Breast epithelium (tissue), 4 donors: Measurements from ENCODE around the gene ULK1. TPM values are rescaled to one million over a fixed set of nuclear protein-coding genes. Genes with fewer than 3 reads are reported as not detected.

Experiments
- DNase-seq, 2 donors: peaks; one replicate each; pipeline ENCODE4 v3.0.0-alpha.2; 2019; ENCODE audit warnings: low spot score in 2 of 2
- H3K27ac ChIP-seq, 2 donors: fragments of 200-600 bp; sonication (generic) in 1 of 2; one replicate each; pipeline ENCODE4 v1.5.1; 2016 to 2019; ENCODE audit warnings: mild to moderate bottlenecking in 1 of 2
- H3K27me3 ChIP-seq, 2 donors: fragments of 200-600 bp; sonication (generic) in 1 of 2; one replicate each; pipeline versions ENCODE4 v1.5.1 to v1.6.0; 2017 to 2019; ENCODE audit warnings: control low read depth in 1 of 2, mild to moderate bottlenecking in 1 of 2
- H3K36me3 ChIP-seq: fragments of 200-600 bp; one replicate; pipeline ENCODE4 v1.5.1; 2019
- H3K4me1 ChIP-seq, 2 donors: fragments of 200-600 bp; sonication (generic); one replicate each; pipeline ENCODE4 v1.5.1; 2016 to 2019; ENCODE audit warnings: control low read depth in 1 of 2
- H3K4me3 ChIP-seq, 3 donors: fragments of 200-600 bp; sonication (generic); 1 replicate in 2 of 3; 2 replicates in 1 of 3; pipeline ENCODE4 v1.5.1; 2016 to 2019; ENCODE audit warnings: mild to moderate bottlenecking in 3 of 3, moderate library complexity in 2 of 3
- H3K9me3 ChIP-seq, 2 donors: fragments of 200-600 bp; sonication (generic) in 1 of 2; one replicate each; pipeline ENCODE4 v1.5.1; 2016 to 2019; ENCODE audit warnings: control low read depth in 1 of 2
- POLR2A ChIP-seq: fragments of 450-650 bp; IDR thresholded peaks from one replicate; pipeline ENCODE4 v1.6.1; 2016; ENCODE audit warnings: antibody characterized with exemption, mild to moderate bottlenecking, moderate library complexity
- POLR2AphosphoS5 ChIP-seq, 3 donors: sonication (generic); formaldehyde crosslinking; IDR thresholded peaks; one replicate each; pipeline ENCODE4 v1.6.1; 2017; ENCODE audit warnings: antibody characterized with exemption in 3 of 3
- intact Hi-C: fragments of 100-400 bp; cut with DNase I; formaldehyde crosslinking; loops from one replicate; pipeline ENCODE4 v1.15.1; 2023; ENCODE audit warnings: low total_unique reads
- total RNA-seq, 3 donors: library from RNA; depleted of rRNA; stranded (reverse); fragments of >200 nt; gene quantifications; one replicate each; pipeline ENCODE4 v1.1.0, GENCODE V29; 2016
- TF ChIP-seq, protein P1 (sequence below), 3 donors: fragments of 450-650 bp; IDR thresholded peaks; one replicate each; pipeline ENCODE4 v1.5.1; 2016 to 2017; ENCODE audit warnings: antibody characterized with exemption in 3 of 3, mild to moderate bottlenecking in 3 of 3, moderate library complexity in 3 of 3

Gene ULK1
- total RNA-seq, 3 donors from 2014 or later: 14.8 to 18.6 (median 17.0) TPM

DNA sequence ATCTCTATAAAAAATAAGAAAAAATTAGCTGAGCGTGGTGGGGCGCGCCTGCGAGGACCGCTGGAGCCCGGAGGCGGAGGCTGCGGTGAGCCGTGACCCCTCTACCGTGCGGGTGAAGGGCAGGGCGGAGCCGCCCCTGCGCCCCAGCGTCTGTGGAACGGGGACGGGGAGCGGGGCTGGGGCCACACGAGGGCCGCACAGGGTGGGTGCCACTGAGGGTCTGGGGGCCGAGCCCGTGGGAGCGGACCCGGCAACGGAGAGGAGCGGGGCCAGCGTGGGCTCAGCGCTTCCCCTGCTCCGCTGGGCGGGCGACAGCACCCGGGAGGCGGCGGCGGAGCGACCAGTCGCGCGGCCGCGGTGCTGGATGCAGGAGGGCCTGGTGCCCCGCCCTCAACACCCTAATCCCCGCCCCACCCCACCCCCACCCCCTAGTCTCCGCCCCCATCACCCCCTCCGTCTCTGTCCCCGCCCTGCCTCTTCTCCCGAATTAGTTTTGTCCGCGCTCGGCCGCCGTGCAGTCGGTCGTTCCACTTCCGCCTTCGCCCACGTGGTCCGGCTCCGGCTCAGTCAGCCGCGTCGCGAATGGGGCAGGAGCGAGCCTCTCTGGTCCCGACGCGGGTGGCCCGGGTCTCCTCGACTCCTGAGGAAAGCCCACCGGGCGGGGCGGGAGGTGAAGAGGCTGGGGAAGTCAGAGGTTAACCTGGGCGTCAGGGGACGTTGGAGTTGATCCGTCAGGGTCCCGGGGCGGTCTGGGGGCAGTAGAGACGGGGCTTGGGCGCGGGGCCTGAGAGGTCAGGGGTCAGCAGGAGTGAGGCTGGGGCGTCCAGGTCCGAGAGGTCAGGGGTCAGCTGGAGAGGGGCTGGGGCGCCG is 34.5 kb downstream of the ULK1 start, which contains the start of gene PUS1:
PUS1 (plus strand) TSS at position 566 of the 870 bp plus-strand sequence. CDS start 447 bp downstream, outside the sequence.
- Histone ChIP-seq H3K27me3 (no peaks in the 10 kb centered on the region), H3K27ac (peak within 1 kb of the TSS; percentile 64 to 81), H3K4me3 (peak within 1 kb of the TSS; percentile 64 to 81 (median 74)), H3K9me3 (no peaks in the 10 kb centered on the region), H3K4me1 (peaks cover 0 to 11% of the 10 kb centered on the region in 2 donors), H3K36me3 (no peaks in the 10 kb centered on the region)
- peak; percentile 68 to 87 (median 78) for TF ChIP-seq POLR2AphosphoS5 (IDR thresholded peaks at IDR 0.05)
- TF ChIP-seq, protein P1, sequence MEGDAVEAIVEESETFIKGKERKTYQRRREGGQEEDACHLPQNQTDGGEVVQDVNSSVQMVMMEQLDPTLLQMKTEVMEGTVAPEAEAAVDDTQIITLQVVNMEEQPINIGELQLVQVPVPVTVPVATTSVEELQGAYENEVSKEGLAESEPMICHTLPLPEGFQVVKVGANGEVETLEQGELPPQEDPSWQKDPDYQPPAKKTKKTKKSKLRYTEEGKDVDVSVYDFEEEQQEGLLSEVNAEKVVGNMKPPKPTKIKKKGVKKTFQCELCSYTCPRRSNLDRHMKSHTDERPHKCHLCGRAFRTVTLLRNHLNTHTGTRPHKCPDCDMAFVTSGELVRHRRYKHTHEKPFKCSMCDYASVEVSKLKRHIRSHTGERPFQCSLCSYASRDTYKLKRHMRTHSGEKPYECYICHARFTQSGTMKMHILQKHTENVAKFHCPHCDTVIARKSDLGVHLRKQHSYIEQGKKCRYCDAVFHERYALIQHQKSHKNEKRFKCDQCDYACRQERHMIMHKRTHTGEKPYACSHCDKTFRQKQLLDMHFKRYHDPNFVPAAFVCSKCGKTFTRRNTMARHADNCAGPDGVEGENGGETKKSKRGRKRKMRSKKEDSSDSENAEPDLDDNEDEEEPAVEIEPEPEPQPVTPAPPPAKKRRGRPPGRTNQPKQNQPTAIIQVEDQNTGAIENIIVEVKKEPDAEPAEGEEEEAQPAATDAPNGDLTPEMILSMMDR (IDR thresholded peaks at IDR 0.05): no peak
- intact Hi-C loops: no loop called here
- DNase-seq: peak; percentile 86 to 94

DNA sequence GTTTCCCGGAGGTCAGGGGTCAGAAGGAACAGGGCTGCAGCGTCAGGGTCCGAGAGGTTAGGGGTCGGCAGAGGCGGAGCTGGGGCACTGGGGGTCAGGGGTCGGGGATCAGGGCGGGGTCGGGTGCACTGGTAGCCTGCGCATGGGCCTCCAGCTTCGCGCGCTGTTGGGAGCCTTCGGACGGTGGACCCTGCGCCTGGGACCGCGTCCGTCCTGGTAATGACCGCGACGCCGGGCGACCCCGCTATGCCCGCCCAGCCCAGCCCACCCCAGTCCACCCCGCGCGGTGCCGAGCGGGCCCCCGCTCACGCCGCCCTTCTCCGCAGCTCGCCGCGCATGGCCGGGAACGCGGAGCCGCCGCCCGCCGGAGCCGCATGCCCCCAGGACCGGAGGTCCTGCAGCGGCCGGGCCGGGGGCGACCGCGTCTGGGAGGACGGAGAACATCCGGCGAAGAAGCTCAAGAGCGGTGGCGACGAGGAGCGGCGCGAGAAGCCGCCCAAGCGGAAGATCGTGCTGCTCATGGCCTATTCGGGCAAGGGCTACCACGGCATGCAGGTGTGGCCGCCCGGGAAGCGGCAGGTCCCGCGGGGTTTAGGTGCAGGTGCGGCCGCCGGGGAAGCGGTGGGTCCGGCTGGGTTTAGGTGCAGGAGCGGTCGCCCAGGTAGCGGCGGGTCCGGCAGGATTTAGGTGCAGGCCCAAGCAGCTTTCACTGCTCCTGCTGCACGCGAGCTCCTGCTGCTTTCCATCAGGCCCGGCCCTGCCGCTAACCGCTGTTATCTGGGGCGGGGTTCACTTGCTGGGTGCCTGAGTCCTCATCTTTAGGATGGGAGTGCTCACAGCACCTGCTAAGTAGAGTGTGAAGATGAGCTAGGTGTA is 35.4 kb downstream of the ULK1 start:
- Histone ChIP-seq H3K4me1 (peaks cover 0 to 11% of the 10 kb centered on the region in 2 donors), H3K27ac (no peak overlapping the region), H3K4me3 (peak overlapping the region; percentile 64 to 81 (median 74)), H3K9me3 (no peaks in the 10 kb centered on the region), H3K36me3 (no peaks in the 10 kb centered on the region), H3K27me3 (no peaks in the 10 kb centered on the region)
- TF ChIP-seq, protein P1 (IDR thresholded peaks at IDR 0.05): no peak
- TF ChIP-seq POLR2A (no peak), POLR2AphosphoS5 (IDR thresholded peaks at IDR 0.05) (no peak)
- DNase-seq: no peak
- intact Hi-C loops: no loop called here

DNA sequence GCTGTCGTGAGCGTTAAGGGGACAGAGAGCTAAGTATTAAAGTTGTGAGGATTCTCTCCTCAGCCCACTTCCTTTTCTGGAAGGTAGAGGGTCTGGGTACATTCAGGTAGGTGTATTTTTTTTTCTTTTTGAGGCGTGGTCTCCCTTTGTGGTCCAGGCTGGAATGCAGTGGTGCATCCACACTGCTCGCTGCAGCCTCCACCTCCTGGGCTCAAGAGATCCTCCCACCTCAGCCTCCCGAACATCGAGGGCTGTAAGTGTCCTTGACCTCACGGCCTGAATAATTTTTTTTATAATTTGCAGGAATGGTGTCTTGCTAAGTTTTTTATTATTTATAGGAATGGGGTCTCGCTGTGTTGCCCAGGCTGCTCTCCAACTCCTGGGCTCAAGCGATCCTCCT is 36.1 kb downstream of the ULK1 start:
- Histone ChIP-seq H3K4me1 (peaks cover 0 to 11% of the 10 kb centered on the region in 2 donors), H3K27ac (no peak overlapping the region), H3K36me3 (no peaks in the 10 kb centered on the region), H3K4me3 (peak overlapping the region; percentile 64 to 81 (median 74)), H3K9me3 (no peaks in the 10 kb centered on the region), H3K27me3 (no peaks in the 10 kb centered on the region)
- TF ChIP-seq POLR2A: no peak
- no peak for TF ChIP-seq POLR2AphosphoS5 (IDR thresholded peaks at IDR 0.05)
- TF ChIP-seq, protein P1 (IDR thresholded peaks at IDR 0.05): no peak
- DNase-seq: no peak
- intact Hi-C loops: no loop called here

DNA sequence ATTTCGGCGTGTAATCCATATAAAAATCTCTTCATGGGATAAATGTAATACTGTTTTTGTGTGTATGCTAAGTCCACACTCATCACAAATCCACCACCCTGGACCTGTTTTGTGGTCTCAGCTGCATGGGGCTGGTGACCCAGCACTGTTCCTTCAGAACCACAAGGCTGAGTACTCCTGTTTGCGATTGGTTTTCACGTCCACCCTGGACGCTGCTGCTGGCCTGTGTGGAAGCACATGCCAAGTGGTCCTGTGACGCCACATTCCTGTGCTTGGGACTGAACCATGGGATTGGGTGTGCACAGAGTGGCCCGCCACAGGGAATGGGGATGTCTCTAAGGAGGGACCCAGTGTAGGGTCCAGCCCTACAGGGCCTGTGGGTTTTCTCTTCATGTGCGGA is 39.0 kb downstream of the ULK1 start:
- Histone ChIP-seq H3K27me3 (no peaks in the 10 kb centered on the region), H3K4me1 (peaks cover 0 to 11% of the 10 kb centered on the region in 2 donors), H3K4me3 (no peak overlapping the region), H3K27ac (no peak overlapping the region), H3K9me3 (no peaks in the 10 kb centered on the region), H3K36me3 (no peaks in the 10 kb centered on the region)
- DNase-seq: no peak
- TF ChIP-seq POLR2AphosphoS5 (IDR thresholded peaks at IDR 0.05): no peak
- TF ChIP-seq, protein P1 (IDR thresholded peaks at IDR 0.05): no peak
- no peak for TF ChIP-seq POLR2A
- intact Hi-C loops: no loop called here
